Thymus (tissue), 11 donors: ENCODE data around the gene PRR20G. TPM values are rescaled to one million over a fixed set of nuclear protein-coding genes. Genes with fewer than 3 reads are reported as not detected.
A peak's percentile ranks its signal among the peaks of the same experiment; 100 is the strongest.

Experiments used
- DNase-seq, 9 donors: peaks; one replicate each; pipeline ENCODE4 v3.0.0-alpha.2; 2013; ENCODE audit warnings: low spot score in 9 of 9, low read depth in 6 of 9, missing footprints in 1 of 9
- H3K27ac ChIP-seq, 2 donors: one replicate each; pipeline ENCODE4 v1.5.1; 2013; ENCODE audit warnings: control low read depth in 1 of 2, low read depth in 1 of 2, low read length in 1 of 2, mild to moderate bottlenecking in 1 of 2, moderate library complexity in 1 of 2
- H3K27me3 ChIP-seq, 2 donors: one replicate each; pipeline ENCODE4 v1.5.1; 2013; ENCODE audit warnings: low read length in 1 of 2; ENCODE audit not compliant: control insufficient read depth in 2 of 2, insufficient read depth in 1 of 2
- H3K36me3 ChIP-seq, 2 donors: one replicate each; pipeline ENCODE4 v1.5.1; 2013; ENCODE audit warnings: low read length in 1 of 2, mild to moderate bottlenecking in 1 of 2, moderate library complexity in 1 of 2; ENCODE audit not compliant: control insufficient read depth in 2 of 2, insufficient read depth in 2 of 2
- H3K4me1 ChIP-seq, 2 donors: one replicate each; pipeline ENCODE4 v1.5.1; 2013; ENCODE audit warnings: low read length in 2 of 2; ENCODE audit not compliant: control insufficient read depth in 2 of 2, insufficient read depth in 2 of 2
- H3K4me3 ChIP-seq, 2 donors: one replicate each; pipeline ENCODE4 v1.5.1; 2013; ENCODE audit warnings: low read length in 2 of 2, control low read depth in 1 of 2, mild to moderate bottlenecking in 1 of 2
- H3K9me3 ChIP-seq, 2 donors: one replicate each; pipeline ENCODE4 v1.5.1; 2013; ENCODE audit warnings: low read length in 1 of 2, mild to moderate bottlenecking in 1 of 2; ENCODE audit not compliant: control insufficient read depth in 2 of 2, insufficient read depth in 1 of 2
- WGBS: extraction: QIAGEN DNeasy Blood & Tissue Kit; methylation state at CpG from one replicate; pipeline ENCODE4 v1.1.7; 2013; 5-methylcytosine and 5-hydroxymethylcytosine counted together
- polyA plus RNA-seq: library from polyadenylated mRNA; stranded (reverse); fragments of 200-250 nt; gene quantifications from one replicate; pipeline ENCODE4 v1.2.3, GENCODE V29; 2013
- total RNA-seq: library from RNA; stranded (reverse); fragments of 120-200 nt; gene quantifications from one replicate; pipeline ENCODE4 v1.2.4, GENCODE V29; 2013
- donor health status: healthy.

Gene PRR20G
- total and polyA plus RNA-seq, 2 donors = 0.27 TPM; not detected in 1

- Histone ChIP-seq H3K36me3 (no peaks in the 10 kb centered on the region), H3K4me3 (no peak overlapping the region), H3K4me1 (no peaks in the 10 kb centered on the region), H3K27me3 (no peaks in the 10 kb centered on the region), H3K9me3 (no peaks in the 10 kb centered on the region), H3K27ac (no peak overlapping the region)
- WGBS = 95% methylated on average over 4 of the region's 4 CpGs
- DNase-seq = peak in 2 of 9 donors; percentile 2 to 32
Observed at GRCh38 chr3:127289706-127290575, 2.1 kb upstream of the PRR20G start.

- no peak overlapping the region for H3K4me3 ChIP-seq
- H3K27me3 ChIP-seq = no peaks in the 10 kb centered on the region
- peak in 5 of 9 donors; percentile 8 to 63 (median 10) for DNase-seq
- H3K36me3 ChIP-seq = no peaks in the 10 kb centered on the region
- H3K27ac ChIP-seq = no peak overlapping the region
- H3K4me1 ChIP-seq = no peaks in the 10 kb centered on the region
- H3K9me3 ChIP-seq = no peaks in the 10 kb centered on the region
- 92% methylated on average over 23 of the region's 23 CpGs for WGBS
Observed at GRCh38 chr3:127288921-127289705, 1.3 kb upstream of the PRR20G start.

- 98% methylated on average over 17 of the region's 17 CpGs for WGBS
- Histone ChIP-seq H3K27ac (no peak overlapping the region), H3K36me3 (no peaks in the 10 kb centered on the region), H3K9me3 (no peaks in the 10 kb centered on the region), H3K4me3 (no peak overlapping the region), H3K4me1 (no peaks in the 10 kb centered on the region), H3K27me3 (no peaks in the 10 kb centered on the region)
- no peak for DNase-seq
Observed at GRCh38 chr3:127288343-127288742, 497 bp upstream of the PRR20G start.

DNA sequence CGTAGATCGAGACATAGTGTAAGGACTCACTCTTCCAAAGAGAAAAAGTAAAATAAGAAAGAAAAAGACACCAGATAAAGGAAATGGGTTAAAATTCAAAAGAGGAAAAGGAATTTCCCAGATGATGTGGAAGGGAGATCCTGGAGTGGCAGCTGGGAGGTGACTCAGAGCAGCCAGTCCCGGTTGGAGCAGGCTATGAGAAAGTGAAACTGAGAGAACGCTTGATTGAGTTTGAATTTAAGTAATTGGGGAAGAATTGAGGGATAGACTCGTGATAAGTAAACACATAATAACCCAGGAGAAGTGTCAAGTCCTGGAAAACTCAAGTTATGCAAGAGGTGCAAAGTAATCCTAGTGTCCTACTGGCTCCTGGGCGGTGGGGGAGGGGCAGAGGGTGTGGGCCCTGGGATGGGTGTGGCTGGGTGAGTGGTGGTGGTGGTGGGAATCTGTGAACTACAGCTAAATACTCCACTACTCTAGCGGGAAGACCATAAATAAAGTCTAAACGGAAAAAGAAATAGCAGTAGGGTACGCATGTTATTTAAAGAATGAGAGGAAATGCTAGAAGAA is 1.2 kb downstream of the PRR20G start:
- Histone ChIP-seq H3K27me3 (no peaks in the 10 kb centered on the region), H3K4me1 (no peaks in the 10 kb centered on the region), H3K36me3 (no peaks in the 10 kb centered on the region), H3K9me3 (no peaks in the 10 kb centered on the region), H3K4me3 (no peak overlapping the region), H3K27ac (no peak overlapping the region)
- 88% methylated on average over 9 of the region's 9 CpGs for WGBS
- DNase-seq = no peak

DNA sequence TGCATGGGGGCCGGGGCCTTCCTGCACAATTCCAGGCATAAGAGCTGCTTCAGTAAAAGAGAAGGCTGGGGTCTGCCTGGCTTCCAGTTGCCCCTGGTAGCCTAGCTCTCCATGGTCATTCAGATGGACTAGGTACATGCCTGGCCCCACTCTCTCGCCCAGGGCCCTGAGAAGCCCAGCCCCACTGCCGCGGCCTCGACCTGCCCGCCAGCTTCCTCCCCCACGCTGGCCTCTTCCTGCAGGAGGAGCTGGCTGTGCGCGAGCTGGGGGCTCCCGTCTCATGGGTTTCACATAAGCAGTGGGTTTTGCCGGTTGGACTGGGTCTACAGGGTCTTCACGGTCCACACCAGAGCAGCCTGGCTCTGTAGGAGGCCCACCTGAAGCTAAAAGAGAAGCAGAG is 3.6 kb downstream of the PRR20G start:
- H3K36me3 ChIP-seq = no peaks in the 10 kb centered on the region
- DNase-seq = no peak
- no peaks in the 10 kb centered on the region for H3K9me3 ChIP-seq
- H3K27ac ChIP-seq = no peak overlapping the region
- H3K4me1 ChIP-seq = no peaks in the 10 kb centered on the region
- 88% methylated on average over 12 of the region's 12 CpGs for WGBS
- no peaks in the 10 kb centered on the region for H3K27me3 ChIP-seq
- H3K4me3 ChIP-seq = no peak overlapping the region

GRCh38 chr3:127277561-127277960 is 10.3 kb downstream of the PRR20G start:
- 97% methylated on average over 2 of the region's 2 CpGs for whole genome bisulfite sequencing
- DNase-seq = no peak
- Histone ChIP-seq H3K9me3 (peaks cover 0 to 12% of the 10 kb centered on the region in 2 donors), H3K4me1 (no peaks in the 10 kb centered on the region), H3K36me3 (no peaks in the 10 kb centered on the region), H3K27ac (no peak overlapping the region), H3K27me3 (no peaks in the 10 kb centered on the region), H3K4me3 (no peak overlapping the region)

DNA sequence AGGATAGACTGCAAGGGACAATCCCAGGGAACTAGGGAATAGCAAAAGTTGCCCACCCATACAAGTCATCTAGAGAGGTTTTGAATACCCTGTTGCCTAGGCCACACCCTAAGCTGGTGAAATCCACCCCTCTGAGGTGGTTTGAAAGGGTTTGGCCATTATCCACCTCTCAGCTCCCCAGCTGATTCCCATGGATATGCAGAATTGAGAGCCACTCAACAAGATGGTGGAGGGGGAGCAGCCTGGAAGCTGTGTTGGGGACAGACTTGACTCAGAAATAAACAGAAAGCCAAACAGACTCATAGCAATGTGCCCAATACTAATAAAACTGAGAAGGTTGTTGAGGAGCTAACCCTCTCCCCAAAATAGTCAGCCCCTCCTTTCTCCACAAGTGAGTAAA is 10.9 kb downstream of the PRR20G start:
- no peaks in the 10 kb centered on the region for H3K4me1 ChIP-seq
- H3K9me3 ChIP-seq = peaks cover 0 to 12% of the 10 kb centered on the region in 2 donors
- H3K27me3 ChIP-seq = no peaks in the 10 kb centered on the region
- no peak for DNase-seq
- H3K4me3 ChIP-seq = no peak overlapping the region
- no peaks in the 10 kb centered on the region for H3K36me3 ChIP-seq
- H3K27ac ChIP-seq = no peak overlapping the region

DNA sequence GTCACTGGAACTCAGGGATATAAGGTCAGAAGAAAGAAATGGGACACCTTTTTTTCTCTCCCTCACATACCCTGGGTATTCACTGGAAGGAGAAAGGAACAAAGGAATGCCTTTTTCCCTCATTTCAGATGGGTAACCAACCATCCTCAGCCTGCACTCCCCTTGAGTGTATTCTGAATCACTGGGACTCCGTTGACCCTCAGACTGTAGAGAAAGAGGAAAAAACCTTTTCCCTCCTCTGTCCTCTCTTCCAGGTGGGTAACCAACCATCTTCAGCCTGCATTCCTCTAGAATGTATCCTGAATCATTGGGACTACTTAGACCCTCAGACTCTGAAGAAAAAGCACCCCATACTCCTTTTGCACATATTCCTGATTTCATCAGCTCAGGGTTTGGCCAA is 11.4 kb downstream of the PRR20G start:
- Histone ChIP-seq H3K4me1 (no peaks in the 10 kb centered on the region), H3K36me3 (no peaks in the 10 kb centered on the region), H3K27ac (no peak overlapping the region), H3K4me3 (no peak overlapping the region), H3K27me3 (no peaks in the 10 kb centered on the region), H3K9me3 (peaks cover 0 to 12% of the 10 kb centered on the region in 2 donors)
- 63% methylated on average over 1 of the region's 1 CpG for WGBS
- no peak for DNase-seq

- H3K36me3 ChIP-seq = no peaks in the 10 kb centered on the region
- no peak overlapping the region for H3K4me3 ChIP-seq
- no peak overlapping the region for H3K27ac ChIP-seq
- H3K27me3 ChIP-seq = no peaks in the 10 kb centered on the region
- no peak for DNase-seq
- 82% methylated on average over 3 of the region's 3 CpGs for WGBS
- peaks cover 0 to 12% of the 10 kb centered on the region in 2 donors for H3K9me3 ChIP-seq
- no peaks in the 10 kb centered on the region for H3K4me1 ChIP-seq
Observed at GRCh38 chr3:127275287-127275781, 12.5 kb downstream of the PRR20G start.
